ENCODE measurements around the gene GJB5.

GRCh38 chr1:34800214-34800613 is 45.4 kb downstream of the GJB5 start:
- TF ChIP-seq, protein P1, sequence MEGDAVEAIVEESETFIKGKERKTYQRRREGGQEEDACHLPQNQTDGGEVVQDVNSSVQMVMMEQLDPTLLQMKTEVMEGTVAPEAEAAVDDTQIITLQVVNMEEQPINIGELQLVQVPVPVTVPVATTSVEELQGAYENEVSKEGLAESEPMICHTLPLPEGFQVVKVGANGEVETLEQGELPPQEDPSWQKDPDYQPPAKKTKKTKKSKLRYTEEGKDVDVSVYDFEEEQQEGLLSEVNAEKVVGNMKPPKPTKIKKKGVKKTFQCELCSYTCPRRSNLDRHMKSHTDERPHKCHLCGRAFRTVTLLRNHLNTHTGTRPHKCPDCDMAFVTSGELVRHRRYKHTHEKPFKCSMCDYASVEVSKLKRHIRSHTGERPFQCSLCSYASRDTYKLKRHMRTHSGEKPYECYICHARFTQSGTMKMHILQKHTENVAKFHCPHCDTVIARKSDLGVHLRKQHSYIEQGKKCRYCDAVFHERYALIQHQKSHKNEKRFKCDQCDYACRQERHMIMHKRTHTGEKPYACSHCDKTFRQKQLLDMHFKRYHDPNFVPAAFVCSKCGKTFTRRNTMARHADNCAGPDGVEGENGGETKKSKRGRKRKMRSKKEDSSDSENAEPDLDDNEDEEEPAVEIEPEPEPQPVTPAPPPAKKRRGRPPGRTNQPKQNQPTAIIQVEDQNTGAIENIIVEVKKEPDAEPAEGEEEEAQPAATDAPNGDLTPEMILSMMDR (IDR thresholded peaks at IDR 0.05), result no peak
- no peak for TF ChIP-seq SIN3A (IDR thresholded peaks at IDR 0.05; ENCODE audit: borderline replicate concordance, insufficient read depth, low read depth, low read length)
